GM12872 (cell line): ENCODE measurements around the gene PMAIP1.

Experiments used
- TF ChIP-seq, protein P1 (sequence below): IDR thresholded peaks from 3 replicates; pipeline ENCODE4 v1.5.1; 2011; ENCODE audit warnings: low read depth, mild to moderate bottlenecking, low read length, moderate library complexity; ENCODE audit not compliant: insufficient read depth

Gene PMAIP1

DNA sequence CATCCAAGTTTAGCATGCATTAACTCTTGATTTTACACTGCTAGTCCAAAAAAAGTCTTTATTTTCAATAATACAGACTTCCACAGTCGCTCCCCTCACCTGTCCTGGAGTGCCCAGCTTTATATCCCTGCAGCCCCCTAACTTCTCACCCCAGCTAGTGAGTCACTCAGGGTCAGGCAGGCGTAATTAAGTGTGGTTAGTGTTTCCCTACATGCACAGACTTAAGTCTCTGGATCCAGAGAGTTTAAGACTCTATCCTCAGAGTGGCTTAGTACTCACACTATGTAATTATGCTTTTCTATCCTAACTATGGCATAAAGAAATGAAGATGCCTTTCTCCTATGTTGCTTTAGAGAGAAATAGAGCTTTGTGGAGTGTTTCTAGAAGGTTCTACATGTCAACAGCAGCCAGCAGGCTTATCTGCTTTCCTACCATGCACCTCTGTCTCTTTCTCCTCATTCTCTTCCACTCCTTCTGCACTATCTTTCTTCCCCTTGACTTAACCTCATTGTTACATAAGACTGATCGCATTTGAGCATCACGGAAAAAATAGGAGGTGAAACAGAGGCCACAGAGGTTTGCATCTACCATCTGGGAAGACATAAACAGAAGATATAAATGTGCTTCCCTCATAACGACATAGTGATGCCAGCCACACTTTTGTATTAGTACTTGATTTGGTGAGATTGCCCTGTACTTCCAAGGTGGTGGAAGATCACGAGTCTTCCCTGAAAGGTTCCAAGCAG, 34.4 kb upstream of the PMAIP1 start:
- TF ChIP-seq, protein P1, sequence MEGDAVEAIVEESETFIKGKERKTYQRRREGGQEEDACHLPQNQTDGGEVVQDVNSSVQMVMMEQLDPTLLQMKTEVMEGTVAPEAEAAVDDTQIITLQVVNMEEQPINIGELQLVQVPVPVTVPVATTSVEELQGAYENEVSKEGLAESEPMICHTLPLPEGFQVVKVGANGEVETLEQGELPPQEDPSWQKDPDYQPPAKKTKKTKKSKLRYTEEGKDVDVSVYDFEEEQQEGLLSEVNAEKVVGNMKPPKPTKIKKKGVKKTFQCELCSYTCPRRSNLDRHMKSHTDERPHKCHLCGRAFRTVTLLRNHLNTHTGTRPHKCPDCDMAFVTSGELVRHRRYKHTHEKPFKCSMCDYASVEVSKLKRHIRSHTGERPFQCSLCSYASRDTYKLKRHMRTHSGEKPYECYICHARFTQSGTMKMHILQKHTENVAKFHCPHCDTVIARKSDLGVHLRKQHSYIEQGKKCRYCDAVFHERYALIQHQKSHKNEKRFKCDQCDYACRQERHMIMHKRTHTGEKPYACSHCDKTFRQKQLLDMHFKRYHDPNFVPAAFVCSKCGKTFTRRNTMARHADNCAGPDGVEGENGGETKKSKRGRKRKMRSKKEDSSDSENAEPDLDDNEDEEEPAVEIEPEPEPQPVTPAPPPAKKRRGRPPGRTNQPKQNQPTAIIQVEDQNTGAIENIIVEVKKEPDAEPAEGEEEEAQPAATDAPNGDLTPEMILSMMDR: no peak

DNA sequence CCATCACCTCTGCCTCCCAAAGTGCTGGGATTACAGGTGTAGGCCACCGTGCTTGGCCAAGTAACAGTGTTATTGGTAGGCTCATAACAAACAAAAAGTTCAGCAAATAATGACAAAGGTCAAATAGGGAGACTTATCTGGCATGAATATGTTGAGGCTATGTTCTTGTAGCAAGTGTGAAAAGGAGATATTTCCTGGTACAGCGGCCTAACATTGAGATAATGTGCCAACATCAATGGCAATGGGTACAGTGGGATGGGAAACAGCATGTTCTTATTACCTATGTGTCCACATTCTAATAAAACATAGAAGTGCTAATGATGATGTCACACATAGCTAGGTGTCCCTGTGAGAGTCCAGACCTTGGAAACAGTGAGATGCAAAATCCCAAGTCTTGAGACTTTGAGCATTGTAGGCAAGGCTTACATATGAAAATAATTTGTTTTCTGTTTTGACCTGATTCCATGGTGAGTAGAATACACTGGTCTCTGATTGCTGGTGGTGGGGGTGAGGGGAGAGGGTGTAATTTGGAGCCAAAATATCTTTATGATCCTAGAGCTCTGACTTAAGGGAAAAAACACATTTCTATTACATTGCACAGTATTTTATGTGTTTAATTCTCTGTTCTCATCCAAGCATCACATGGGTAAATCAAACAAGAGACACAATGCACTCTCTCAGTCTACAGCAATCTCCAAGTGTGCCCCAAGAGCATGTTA, 33.1 kb upstream of the PMAIP1 start:
- TF ChIP-seq, protein P1: no peak

DNA sequence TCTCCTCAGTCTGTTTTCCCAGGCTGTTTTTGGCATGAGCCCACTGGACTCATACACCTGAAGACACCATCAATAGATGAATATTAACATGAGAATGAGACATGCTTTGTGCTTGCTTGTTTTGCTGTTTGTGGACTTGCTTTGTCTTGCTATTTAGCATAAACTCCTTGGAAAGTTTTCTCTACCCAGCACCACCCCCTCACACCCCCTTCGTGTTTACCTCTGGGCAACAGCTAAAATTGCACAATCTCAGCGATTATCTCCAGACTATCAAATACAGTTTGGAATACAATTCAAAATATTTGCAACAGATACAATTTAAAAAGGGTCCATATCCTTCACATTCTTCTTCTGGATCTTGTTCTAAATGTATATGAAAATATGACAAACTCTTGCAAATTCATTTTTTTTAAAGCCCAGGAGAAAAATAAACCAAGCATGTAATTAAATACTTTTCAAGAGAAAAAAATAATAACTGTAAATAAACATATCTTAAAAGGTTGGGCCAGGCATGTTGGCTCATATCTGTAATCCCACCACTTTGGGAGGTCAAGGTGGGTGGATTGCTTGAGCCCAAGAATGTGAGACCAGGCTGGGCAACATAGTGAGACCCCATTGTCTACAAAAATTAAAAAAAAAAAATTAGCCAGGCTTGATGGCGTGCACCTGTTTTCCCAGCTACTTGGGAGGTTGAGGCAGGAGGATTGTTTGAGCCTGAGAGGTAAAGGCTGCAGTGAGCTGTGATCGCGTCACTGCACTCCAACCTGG, 32.3 kb upstream of the PMAIP1 start:
- TF ChIP-seq, protein P1: no peak

DNA sequence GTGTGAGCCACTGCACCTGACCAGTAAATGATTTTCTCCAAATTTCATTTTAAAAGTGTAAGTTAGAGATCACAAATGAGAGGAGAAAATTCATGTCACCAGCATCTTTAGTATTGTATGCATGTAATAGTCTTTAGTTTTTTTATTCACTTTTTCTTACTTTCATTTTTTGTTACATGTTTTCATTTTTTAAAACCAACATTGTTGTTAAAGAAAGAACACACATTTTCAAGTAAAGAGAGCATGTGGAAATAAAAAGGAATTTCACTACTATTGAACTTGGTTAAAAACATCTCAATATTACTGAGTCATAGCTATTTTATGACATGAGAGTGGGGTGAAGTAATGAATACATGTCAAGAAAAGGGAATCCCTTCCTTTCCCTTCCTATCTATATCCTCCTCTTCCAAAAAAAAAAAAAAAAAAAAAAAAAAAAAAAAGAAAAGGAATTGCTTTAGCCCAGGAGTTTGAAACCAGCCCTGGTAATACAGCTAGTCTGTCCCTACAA, 29.1 kb upstream of the PMAIP1 start:
- TF ChIP-seq, protein P1: no peak

DNA sequence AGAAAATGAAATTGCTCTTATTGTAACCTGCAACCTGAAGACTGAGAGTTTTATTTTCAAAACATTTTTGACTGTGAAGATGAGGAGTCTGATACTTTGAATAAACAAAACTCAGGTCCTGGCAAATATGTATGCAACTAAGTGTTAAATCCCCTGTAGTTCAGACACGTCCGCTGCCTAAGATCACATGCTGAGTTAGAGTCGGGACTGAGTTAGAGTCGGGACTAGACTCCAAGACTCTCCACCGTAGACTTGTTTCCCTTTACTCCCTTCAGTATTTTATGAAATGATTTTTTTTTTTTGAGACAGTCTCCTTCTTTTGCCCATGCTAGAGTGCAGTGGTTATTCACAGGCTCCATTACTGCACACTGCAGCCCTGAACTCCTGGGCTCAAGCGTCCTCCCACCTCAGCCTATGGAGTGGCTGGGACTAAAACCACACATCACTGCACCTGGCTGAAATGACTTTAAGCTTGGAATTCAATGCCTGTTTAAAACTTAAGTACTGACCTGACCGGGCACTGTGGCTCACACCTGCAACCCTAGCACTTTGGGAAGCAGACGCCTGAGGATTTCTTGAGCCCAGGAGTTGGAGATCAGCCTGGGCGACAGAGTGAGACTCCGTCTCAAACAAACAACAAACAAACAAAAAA, 28.0 kb upstream of the PMAIP1 start:
- TF ChIP-seq, protein P1: no peak

DNA sequence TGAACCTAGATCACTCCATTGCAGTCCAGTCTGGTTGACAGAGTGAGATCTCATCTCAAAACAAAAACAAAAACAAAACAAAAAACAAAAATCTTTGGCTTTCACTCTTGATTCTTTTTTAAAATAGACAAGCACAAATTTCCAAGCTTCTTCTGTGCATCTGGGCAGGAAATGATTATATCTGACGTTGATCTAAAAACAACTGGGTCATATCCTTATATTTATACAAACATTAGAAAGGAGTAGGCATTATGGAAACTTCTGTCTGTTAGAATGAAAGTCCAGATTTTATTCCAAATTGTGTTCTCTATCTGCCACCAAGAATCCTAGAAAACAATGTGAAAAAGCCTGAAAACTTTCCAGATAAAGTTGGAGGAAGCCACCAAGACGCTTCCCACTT, 26.2 kb upstream of the PMAIP1 start:
- TF ChIP-seq, protein P1: no peak
